Measurements from ENCODE around the gene LYRM9.

DNA sequence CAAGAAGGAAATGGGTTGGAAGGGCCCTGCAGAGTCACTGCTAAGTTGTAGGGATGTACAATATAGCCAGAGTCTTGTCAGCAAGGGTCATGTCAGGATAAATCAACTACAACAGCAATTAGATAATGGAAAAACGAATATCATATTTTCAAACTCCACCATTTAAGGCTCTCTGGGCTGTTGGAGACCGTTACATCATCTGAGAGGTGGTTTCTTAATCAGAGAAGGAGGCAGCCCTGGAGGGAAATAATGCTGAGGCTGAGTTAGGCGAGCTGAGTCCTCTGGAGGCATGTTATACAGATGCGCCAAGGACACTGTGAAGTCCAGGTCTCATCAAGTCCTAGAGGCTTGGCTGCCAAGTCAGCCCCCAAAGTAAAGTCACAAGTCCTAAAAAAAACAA, 30.3 kb downstream of the LYRM9 start:
- no peak for TF ChIP-seq SMC3 (conservative IDR thresholded peaks at IDR 0.05; ENCODE audit: poor library complexity)
- TF ChIP-seq POLR2AphosphoS5 (IDR thresholded peaks at IDR 0.05), result no peak
- TF ChIP-seq, protein P1, sequence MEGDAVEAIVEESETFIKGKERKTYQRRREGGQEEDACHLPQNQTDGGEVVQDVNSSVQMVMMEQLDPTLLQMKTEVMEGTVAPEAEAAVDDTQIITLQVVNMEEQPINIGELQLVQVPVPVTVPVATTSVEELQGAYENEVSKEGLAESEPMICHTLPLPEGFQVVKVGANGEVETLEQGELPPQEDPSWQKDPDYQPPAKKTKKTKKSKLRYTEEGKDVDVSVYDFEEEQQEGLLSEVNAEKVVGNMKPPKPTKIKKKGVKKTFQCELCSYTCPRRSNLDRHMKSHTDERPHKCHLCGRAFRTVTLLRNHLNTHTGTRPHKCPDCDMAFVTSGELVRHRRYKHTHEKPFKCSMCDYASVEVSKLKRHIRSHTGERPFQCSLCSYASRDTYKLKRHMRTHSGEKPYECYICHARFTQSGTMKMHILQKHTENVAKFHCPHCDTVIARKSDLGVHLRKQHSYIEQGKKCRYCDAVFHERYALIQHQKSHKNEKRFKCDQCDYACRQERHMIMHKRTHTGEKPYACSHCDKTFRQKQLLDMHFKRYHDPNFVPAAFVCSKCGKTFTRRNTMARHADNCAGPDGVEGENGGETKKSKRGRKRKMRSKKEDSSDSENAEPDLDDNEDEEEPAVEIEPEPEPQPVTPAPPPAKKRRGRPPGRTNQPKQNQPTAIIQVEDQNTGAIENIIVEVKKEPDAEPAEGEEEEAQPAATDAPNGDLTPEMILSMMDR (IDR thresholded peaks at IDR 0.05; ENCODE audit: poor library complexity, severe bottlenecking), result no peak
- TF ChIP-seq EP300 (conservative IDR thresholded peaks at IDR 0.05; ENCODE audit: poor library complexity, severe bottlenecking), result no peak
- no peak for TF ChIP-seq EZH2 (IDR thresholded peaks at IDR 0.05; ENCODE audit: borderline replicate concordance, insufficient read depth, low read length, poor library complexity, severe bottlenecking)
- no peak for TF ChIP-seq RAD21 (conservative IDR thresholded peaks at IDR 0.05)
- TF ChIP-seq, protein P2, sequence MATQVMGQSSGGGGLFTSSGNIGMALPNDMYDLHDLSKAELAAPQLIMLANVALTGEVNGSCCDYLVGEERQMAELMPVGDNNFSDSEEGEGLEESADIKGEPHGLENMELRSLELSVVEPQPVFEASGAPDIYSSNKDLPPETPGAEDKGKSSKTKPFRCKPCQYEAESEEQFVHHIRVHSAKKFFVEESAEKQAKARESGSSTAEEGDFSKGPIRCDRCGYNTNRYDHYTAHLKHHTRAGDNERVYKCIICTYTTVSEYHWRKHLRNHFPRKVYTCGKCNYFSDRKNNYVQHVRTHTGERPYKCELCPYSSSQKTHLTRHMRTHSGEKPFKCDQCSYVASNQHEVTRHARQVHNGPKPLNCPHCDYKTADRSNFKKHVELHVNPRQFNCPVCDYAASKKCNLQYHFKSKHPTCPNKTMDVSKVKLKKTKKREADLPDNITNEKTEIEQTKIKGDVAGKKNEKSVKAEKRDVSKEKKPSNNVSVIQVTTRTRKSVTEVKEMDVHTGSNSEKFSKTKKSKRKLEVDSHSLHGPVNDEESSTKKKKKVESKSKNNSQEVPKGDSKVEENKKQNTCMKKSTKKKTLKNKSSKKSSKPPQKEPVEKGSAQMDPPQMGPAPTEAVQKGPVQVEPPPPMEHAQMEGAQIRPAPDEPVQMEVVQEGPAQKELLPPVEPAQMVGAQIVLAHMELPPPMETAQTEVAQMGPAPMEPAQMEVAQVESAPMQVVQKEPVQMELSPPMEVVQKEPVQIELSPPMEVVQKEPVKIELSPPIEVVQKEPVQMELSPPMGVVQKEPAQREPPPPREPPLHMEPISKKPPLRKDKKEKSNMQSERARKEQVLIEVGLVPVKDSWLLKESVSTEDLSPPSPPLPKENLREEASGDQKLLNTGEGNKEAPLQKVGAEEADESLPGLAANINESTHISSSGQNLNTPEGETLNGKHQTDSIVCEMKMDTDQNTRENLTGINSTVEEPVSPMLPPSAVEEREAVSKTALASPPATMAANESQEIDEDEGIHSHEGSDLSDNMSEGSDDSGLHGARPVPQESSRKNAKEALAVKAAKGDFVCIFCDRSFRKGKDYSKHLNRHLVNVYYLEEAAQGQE (IDR thresholded peaks at IDR 0.05; ENCODE audit: borderline replicate concordance), result no peak
